COLO668 (cell line): Measurements from ENCODE around the gene CGREF1.
A peak's percentile ranks its signal among the peaks of the same experiment; 100 is the strongest.
"Not testable (repeated sequence)": the region's sequence is repeated elsewhere in the genome, so short reads cannot be mapped to it uniquely, and the experiment has no call there.

Experiments
- DNase-seq: peaks from one replicate; lab custom pipeline; 2025; ENCODE audit not compliant: unreplicated experiment; lab: John Stamatoyannopoulos, UW

Gene CGREF1

DNA sequence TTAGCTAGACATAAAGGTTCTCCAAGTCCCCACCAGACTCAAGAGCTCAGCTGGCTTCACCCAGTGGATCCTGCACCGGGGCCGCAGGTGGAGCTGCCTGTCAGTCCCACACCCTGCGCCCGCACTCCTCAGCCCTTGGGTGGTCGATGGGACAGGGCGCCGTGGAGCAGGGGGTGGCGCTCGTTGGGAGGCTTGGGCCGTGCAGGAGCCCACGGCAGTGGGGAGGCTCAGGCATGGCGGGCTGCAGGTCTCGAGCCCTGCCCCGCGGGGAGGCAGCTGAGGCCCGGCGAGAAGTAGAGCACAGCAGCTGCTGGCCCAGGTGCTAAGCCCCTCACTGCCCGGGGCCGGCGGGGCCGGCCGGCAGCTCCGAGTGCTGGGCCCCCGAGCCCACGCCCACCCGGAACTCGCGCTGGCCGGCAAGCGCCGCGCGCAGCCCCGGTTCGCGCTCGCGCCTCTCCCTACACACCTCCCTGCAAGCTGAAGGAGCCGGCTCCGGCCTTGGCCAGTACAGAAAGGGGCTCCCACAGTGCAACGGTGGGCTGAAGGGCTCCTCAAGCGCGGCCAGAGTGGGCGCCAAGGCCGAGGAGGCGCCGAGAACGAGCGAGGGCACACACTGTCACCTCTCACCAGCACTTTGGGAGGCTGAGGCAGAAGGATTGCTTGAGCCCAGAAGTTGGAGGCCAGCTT lies 7.4 kb downstream of the CGREF1 start:
- not testable (repeated sequence) for DNase-seq

DNA sequence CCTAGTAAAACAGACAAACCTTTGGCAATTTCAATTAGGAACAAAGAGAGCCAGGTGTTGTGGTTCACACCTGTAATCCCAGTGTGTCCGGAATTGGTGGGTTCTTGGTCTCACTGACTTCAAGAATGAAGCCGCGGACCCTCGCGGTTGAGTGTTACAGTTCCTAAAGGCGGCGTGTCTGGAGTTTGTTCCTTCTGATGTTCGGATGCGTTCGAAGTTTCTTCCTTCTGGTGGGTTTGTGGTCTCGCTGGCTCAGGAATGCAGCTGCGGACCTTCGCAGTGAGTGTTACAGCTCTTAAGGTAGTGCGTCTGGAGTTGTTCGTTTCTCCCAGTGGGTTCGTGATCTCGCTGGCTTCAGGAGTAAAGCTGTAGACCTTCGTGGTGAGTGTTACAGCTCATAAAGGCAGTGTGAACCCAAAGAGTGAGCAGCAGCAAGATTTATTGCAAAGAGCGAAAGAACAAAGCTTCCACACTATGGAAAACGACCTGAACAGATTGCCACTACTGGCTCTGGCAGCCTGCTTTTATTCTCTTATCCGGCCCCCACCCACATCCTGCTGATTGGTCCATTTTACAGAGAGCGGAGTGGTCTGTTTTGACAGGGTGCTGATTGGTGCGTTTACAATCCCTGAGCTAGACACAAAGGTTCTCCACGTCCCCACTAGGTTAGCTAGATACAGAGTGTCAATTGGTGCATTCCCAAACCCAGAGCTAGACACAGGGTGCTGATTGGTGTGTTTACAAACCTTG lies 8.2 kb downstream of the CGREF1 start:
- DNase-seq = not testable (repeated sequence)

DNA sequence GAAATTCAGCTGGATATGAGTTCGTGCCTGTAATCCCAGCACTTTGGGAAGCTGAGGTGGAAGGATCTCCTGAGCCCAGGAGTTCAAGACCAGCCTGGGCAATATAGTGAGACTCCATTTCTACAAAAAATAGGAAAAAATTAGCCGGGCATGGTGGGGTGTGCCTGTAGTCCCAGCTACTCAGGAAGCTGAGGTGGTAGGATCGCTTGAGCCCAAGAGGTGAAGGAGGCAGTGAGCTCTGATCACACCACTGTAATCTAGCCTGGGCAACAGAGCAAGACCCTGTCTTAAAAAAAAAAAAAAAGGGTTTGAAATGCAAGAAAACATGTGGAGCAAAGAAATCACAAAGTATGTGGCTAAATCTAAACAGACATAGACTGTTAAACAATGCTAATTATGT lies 9.8 kb downstream of the CGREF1 start:
- DNase-seq = no peak

DNA sequence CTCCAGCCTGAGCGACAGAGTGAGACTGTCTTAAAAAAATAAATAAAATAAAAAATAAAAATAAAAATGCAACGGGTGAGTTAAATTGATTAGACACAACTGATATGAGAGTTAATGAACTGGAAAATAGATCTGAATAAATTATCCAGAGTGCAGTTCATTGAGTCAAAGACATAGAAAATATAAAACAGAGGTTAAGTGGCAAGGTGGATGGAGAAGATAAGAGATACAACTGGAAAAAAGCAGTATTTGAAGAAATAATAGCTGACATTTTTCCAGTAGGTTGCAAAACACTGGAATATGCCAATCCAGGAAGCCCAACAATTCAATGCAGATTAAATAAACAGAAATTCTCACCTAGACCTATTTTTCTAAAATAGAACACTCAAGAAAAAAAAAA lies 10.7 kb downstream of the CGREF1 start:
- no peak for DNase-seq

DNA sequence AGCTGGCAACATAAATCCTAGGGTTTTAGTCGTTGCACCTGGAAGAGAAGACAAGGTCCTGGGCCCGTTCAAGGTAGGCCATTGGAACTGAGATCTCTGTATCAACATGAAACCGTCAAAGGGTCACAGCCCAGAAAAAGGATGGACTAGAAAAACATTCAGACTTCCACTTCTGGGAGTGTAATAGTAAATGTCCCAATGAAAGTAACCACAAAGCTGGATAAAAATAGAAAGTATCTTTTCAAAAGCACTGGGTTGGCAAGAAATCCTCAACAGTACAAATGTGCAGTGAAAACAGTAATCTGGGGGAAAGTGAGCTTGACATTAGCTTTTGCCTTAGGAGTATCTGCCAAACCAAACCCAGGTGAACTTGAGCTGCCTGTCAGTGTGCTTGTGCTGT lies 12.9 kb downstream of the CGREF1 start:
- no peak for DNase-seq

DNA sequence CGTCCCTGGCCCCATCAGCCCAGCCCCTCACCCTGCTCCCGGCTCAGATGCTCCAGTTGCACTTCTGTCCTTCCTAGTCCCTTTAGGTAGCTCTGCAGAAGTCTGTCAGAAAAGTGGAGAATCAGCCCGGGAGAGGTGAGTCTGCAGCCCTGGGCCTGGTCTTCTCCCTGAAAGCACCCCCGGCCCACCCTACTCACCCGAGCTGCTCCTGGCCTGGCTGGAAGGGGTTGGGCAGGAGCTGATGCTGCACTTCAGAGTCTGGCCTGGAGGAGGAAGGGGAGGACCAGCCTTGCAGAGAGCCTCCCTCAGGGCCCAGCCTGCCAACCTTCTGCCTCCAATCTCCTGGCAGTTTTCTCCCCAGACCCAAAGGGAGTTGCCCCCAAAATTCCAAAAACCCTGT lies 16.6 kb downstream of the CGREF1 start:
- DNase-seq = no peak

DNA sequence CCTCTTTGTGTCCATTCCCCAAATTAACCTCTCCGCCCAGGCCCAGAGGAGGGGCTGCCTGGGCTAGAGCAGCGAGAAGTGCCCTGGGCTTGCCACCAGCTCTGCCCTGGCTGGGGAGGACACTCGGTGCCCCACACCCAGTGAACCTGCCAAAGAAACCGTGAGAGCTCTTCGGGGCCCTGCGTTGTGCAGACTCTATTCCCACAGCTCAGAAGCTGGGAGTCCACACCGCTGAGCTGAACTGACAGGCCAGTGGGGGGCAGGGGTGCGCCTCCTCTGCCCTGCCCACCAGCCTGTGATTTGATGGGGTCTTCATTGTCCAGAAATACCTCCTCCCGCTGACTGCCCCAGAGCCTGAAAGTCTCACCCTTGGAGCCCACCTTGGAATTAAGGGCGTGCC lies 18.9 kb downstream of the CGREF1 start:
- no peak for DNase-seq

DNA sequence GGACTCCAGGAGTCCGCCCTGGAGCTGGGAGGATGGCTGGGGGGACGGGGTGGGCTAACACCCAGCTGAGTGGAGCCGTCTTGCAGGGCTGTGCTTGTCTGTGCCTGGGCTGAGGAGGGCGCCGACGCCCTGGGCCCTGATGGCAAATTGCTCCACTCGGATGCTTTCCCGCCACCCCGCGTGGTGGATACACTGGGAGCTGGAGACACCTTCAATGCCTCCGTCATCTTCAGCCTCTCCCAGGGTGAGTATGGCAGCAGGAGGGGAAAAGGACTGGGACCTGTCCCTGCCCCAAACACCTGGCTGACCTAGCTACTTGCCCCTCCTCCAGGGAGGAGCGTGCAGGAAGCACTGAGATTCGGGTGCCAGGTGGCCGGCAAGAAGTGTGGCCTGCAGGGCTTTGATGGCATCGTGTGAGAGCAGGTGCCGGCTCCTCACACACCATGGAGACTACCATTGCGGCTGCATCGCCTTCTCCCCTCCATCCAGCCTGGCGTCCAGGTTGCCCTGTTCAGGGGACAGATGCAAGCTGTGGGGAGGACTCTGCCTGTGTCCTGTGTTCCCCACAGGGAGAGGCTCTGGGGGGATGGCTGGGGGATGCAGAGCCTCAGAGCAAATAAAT lies 19.5 kb downstream of the CGREF1 start:
- DNase-seq = no peak

DNA sequence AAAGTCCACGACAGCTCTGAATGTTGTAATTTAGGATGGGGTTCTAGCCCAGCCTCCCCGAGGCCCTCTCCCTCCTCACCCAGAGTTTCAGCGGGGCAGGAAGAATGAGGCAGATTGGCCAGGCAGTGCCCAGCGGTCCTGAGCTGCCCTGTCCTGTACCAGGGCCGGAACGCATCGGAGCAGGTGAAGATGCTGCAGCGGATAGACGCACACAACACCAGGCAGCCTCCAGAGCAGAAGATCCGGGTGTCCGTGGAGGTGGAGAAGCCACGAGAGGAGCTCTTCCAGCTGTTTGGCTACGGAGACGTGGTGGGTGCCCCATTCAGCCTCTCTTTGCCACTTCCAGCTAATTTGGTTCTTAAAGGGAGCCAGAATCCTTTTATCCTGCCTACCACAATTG lies 21.6 kb downstream of the CGREF1 start:
- no peak for DNase-seq

DNA sequence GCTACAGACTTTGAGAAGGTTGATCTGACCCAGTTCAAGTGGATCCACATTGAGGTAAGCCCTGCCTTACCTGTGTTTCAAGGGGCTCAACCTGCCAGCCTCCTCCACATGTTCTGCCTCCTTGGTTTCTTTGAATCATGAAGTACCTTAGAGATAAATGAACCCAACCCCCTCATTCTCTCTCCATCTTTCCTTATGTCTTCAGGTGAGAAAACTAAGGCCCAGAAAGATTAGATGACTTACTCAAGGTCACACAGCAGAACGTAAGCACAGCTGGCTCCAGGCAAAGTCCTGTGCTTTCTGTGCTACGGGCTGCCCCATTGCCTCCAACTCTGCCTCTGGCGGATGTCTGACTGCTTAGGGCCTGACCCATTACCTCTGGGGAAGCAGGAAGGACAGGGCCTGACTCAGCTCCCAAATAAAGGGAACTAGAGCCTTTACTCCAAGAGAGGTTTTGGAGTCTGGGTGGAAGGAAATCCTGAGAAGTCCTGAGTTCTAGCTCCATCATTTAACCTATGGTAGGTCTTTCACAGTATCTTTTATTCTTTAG lies 22.1 kb downstream of the CGREF1 start:
- no peak for DNase-seq

DNA sequence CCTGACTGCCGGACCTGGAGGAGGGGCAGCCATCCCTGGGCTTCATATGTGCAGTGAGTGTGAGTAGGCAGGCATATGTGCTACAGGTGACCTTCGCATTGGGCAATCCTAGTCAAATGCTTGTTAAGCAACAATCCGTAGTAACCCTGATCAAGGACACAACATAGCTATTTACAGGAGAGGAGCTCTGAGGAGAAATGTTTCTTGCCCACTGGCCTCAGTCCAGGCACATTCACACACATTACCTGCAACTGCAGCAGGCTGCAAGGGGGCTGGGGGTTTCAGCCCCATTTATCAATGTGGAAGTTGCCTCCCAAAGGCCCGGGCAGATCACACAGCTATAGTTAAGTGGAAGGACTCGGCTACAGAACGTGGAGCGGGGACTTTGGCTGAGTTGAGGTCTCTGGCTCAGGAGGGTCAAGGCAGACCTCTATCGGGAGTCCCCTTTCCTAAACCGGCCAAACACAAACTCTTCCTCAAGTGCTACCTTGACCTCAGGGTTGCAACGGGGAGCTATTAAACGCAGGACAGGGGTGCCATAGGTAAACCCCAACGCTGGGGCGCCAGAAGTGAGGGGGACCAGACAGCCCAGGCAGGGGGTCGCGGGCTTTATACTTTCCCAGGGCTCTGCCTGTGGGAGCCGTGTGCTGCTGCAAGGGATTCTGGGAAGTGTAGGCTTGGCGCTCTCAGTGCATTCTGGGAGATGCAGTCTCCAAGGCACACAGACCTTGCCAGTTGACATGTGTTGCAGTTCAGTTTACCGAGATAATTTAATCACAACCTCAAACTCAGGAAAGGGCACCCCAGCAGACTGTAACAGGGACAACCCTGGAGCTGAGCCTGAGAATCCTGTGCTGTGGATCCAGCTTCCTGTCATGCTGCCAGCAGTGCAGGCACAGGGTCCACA lies 22.9 kb downstream of the CGREF1 start:
- peak; percentile 23 for DNase-seq

DNA sequence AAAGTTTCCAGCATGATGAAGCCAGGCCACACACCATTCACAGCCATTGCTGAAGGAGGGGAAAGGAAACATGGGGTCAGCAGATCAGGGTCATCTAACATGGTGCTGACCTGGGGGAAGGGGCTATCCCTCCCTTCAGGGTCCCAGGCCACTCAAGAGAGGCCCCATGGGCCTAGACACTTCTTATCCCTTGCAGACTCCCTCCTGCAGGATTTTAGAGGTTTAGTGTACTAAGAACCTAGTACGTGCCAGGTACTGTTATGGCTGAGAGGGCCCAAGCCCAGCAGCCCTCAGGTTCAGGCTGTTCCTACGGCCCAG lies 23.5 kb downstream of the CGREF1 start:
- DNase-seq = no peak

DNA sequence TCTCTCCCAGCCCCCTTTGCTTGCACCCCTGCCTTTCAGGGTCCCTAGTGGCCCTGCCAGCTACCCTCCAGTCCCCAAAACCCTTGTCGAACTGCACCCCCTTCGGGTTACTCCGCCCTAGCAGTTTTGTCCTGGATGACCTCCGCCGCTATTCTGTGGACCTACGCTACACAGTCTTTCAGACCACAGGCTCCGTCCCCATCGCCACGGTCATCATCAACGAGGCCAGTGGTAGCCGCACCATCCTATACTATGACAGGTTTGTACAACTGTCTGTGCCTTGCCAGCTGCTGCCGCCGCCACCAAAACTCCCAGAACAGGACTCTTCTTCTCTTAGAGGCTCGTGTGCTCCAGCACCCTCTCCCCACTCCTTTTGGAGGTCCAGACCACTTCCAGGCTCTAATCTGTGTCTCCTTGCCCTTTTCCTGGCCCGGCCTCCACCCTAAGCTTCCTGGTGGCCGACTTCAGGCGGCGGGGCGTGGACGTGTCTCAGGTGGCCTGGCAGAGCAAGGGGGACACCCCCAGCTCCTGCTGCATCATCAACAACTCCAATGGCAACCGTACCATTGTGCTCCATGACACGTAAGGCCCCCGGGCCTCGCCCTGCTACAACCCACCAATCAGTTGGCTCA lies 24.5 kb downstream of the CGREF1 start:
- no peak for DNase-seq

DNA sequence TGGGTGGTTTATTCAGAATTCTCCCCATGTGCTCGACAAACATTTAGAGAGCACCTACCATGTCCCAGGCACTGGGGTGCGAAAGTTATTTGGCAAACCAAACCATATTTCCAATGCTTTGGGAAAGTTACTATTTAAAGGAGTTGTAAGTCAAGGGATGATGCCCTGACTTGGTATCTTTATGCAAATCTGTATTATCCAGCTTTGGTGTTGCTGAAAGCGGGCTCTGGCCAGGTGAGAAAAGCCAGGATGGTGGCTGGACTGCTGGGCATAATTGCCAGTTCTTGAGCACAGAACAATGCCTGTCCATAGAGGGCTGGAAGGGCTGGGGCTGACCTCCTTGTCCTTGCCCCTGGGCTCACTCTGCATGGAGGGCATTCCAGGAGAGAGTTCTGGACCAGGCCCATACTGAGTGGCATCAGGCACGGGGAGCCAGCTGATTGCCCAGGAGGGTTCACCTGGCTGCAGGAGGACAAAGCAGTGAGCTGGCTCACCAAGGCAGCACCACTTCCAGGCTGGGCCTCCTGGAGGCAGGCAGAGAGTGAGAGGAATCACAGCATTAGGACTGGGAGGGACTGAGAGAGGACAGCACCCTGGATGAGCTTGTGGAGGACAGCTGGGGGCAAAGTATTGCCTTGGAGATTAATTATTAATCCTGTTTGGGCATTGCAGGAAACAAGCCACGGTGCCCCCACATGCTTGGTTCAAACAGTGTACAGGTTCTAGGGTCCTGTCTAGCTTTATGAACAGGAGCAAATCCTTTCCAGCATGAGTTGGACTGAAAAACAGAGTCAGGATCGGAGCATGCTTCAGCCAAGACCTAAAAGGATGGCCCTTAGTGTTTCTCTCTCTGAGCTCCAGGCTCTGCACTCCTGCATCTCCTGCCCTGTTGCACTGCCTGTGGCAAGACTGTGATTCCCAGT lies 25.2 kb downstream of the CGREF1 start:
- DNase-seq = no peak

DNA sequence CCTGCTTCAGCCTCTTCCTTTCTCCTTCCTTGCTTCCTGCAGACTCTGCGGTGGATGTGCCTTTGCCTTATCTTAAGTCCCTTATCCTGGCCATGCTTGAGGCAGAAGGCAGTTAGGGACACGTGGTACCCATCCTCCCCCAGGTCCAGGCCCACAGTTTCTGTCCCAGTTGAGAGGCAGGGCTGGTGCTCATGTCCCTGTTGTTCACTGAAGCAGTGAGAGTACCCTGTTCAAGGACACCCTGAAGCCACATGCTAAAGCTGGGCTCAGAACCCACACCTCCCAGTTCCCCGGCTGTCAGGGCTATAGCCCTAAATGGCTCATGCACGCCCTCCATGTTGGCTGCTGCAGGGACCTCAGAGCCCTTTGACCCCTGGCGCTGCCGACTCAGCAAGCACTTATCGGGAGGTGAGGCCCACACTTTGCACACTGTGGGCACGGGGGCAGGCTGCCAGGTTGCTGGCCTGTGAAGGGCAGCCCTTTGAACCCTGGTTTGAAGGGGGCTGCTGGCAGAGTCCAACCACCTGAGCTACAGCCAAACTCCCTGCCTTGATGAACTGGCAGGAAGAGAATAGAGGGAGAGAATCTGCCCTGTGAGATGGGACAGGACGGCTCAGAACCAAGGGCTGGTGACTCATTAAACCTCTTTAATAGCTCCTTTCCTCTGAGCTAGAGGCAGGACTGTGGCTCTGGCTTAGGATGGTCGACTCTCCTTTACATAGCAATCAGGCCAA lies 26.1 kb downstream of the CGREF1 start:
- no peak for DNase-seq

DNA sequence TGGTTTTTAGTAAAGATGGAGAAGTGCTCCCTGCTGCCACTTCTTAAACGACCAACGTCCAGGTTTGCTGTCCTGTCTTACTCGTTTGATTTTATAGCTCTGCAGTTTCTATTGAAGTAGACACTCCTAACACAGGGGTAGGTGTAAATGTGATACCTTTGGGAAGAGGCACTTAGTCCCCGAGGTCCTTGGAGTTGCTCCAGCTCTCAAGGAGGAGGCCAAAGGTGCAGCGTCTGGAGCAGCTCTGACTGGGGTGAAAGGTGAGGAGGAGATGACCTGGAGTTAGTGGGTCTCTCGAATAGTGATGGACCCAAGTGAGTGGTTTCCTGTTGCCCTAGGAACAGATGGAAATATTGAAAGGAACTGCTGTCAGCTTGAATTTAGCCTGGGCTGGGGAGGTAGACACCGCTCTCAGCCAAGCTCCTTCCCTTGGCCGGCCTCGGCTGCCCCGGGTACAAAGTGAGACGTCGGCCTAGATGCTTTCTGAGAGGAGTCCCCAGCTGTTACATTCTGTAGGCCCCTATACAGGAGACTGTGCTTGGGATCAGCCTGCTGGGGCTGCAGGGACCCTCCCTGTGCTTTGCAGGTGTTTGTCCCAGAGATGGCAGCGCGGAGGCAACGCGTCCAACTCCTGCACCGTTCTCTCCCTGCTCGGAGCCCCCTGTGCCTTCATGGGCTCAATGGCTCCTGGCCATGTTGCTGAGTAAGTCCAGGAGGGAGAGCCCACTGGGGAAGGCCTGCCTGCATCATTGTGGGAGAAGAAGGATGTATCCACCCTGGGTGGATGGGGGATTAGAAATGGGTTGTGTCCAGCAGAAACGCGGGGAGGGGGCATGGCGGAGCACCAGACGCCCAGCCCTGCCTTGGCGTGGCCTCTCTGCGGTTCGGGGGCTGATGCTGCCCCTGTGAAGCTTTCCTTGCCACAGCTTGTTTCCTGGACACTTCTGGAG lies 26.9 kb downstream of the CGREF1 start:
- no peak for DNase-seq

DNA sequence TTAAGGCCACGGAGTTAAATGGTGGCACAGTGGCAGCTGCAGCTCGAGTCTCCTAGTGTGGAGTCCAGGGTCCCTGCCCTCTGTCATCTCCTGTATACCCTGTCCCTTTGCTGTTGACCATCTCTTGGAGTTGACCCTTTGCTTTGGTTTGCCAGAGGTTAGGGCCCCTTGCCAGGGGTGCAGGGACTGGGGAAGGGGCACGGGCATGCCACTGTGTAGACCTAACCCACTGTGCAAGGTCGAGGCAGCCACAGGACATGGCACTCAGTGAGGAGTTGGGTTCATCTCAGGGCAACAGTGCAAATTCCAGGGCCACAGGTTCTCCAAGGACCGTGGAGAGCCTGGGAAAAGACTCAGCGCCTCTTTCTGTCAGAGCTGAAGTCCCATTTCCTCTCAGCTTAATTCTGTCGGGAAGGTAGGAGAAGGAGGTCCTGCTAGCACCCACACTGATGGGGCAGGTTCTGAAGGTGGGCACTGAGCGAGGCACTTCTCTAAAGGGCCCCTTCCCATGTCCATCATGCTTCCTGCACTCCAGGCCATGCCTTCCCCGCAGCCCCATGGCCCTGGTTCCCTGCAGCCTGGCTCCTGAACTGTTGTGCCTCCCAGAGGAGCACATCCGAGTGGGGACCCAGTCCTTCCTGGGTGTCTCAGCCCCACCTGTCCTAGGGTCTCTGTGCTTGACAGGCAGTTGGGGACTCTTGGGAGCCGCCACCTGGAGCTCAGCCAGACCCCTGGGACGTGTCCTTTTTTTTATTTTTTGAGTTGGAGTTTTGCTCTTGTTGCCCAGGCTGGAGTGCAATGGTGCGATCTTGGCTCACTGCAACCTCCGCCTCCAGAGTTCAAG lies 29.6 kb downstream of the CGREF1 start:
- DNase-seq = no peak
